ENCODE results near the gene LAMC1. TPM values are rescaled to one million over a fixed set of nuclear protein-coding genes. Genes with fewer than 3 reads are reported as not detected.

The LAMC1 gene
- total and polyA plus RNA-seq, 3 donors from 2014 or later, result 64.5 to 112 (median 106) TPM

DNA sequence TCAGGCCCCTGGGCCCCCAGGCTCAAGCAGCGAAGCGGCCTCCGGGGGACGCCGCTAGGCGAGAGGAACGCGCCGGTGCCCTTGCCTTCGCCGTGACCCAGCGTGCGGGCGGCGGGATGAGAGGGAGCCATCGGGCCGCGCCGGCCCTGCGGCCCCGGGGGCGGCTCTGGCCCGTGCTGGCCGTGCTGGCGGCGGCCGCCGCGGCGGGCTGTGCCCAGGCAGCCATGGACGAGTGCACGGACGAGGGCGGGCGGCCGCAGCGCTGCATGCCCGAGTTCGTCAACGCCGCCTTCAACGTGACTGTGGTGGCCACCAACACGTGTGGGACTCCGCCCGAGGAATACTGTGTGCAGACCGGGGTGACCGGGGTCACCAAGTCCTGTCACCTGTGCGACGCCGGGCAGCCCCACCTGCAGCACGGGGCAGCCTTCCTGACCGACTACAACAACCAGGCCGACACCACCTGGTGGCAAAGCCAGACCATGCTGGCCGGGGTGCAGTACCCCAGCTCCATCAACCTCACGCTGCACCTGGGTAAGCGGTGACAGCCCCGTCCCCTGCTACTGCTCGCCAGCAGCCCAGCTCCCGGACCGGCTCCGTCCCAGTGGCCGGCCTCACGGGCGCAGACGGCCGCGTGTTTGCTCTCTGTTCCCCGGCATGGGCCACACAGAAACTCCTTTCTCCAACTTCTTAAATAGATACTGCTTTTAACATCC is 539 bp downstream of the LAMC1 start:
- intact Hi-C loops (cut with DNase I; ENCODE audit: low total_unique reads), result no loop called here
- Histone ChIP-seq H3K36me3 (ENCODE audit: low read depth, missing control alignments) (no peaks in the 10 kb centered on the region), H3K4me1 (peaks cover 14% of the 10 kb centered on the region), H3K9me3 (no peaks in the 10 kb centered on the region), H3K4me3 (peak overlapping the region; percentile 87 to 93), H3K27ac (peak overlapping the region; percentile 98 to 99), H3K27me3 (no peaks in the 10 kb centered on the region)
- peak; percentile 28 to 58 (median 35) for TF ChIP-seq CTCF (IDR thresholded peaks at IDR 0.05)
- TF ChIP-seq POLR2A (IDR thresholded peaks at IDR 0.05), result no peak
- DNase-seq, result peak; percentile 84
- WGBS, 2 donors, result 0 to 1% methylated on average over 8 to 50 of the region's 68 CpGs

DNA sequence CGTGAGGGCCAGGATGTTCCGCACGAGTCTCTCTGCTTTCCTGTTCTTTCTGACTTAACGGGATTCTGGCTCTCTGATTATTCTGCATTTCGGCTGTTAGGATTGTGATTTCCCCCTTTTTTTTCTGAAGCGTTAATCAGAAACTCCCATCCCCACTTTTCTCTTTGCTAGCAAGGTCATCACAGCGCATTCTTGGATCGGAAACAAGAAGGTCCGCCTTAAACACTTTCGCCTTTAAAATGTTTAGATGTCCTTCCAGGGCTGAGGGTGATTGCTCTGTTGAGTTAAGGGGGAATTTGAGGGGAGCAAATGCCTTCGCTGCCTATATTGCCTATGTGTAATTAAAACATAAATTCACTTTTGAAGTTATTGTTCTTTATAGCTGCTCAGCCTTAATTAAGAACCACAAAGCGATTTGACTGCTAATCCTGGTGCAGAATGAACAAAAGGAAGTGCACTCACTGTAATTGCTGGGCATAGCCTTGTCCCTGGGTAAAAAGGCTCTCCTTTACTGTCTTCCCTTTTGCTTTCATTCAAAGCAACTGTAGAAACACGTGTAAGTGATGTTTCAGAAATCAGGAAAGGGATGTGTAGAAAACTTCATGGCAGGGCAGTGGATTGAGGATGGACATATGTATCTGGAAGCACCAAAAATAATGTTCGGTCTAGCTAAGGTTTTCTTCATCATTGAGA is 1.2 kb downstream of the LAMC1 start:
- TF ChIP-seq POLR2A (IDR thresholded peaks at IDR 0.05), result no peak
- no peak for TF ChIP-seq CTCF (IDR thresholded peaks at IDR 0.05)
- Histone ChIP-seq H3K27me3 (no peaks in the 10 kb centered on the region), H3K36me3 (ENCODE audit: low read depth, missing control alignments) (no peaks in the 10 kb centered on the region), H3K27ac (peak overlapping the region; percentile 98 to 99), H3K4me3 (peak overlapping the region; percentile 87 to 93), H3K4me1 (peaks cover 14% of the 10 kb centered on the region), H3K9me3 (no peaks in the 10 kb centered on the region)
- no peak for DNase-seq
- WGBS, 2 donors, result 1% methylated on average over 14 of the region's 14 CpGs
- intact Hi-C loops (cut with DNase I; ENCODE audit: low total_unique reads), result no loop called here

- DNase-seq, result no peak
- 10 to 14% methylated on average over 3 of the region's 3 CpGs for WGBS, 2 donors
- Histone ChIP-seq H3K36me3 (ENCODE audit: low read depth, missing control alignments) (no peaks in the 10 kb centered on the region), H3K27ac (peak overlapping the region in 1 of 2 donors; percentile 99), H3K27me3 (no peaks in the 10 kb centered on the region), H3K9me3 (no peaks in the 10 kb centered on the region), H3K4me1 (peaks cover 14% of the 10 kb centered on the region), H3K4me3 (peak overlapping the region; percentile 87 to 93)
- intact Hi-C loops (cut with DNase I; ENCODE audit: low total_unique reads), result no loop called here
- TF ChIP-seq POLR2A (IDR thresholded peaks at IDR 0.05) (no peak), CTCF (IDR thresholded peaks at IDR 0.05) (no peak)
Observed at GRCh38 chr1:183025010-183025337, 1.8 kb downstream of the LAMC1 start.

DNA sequence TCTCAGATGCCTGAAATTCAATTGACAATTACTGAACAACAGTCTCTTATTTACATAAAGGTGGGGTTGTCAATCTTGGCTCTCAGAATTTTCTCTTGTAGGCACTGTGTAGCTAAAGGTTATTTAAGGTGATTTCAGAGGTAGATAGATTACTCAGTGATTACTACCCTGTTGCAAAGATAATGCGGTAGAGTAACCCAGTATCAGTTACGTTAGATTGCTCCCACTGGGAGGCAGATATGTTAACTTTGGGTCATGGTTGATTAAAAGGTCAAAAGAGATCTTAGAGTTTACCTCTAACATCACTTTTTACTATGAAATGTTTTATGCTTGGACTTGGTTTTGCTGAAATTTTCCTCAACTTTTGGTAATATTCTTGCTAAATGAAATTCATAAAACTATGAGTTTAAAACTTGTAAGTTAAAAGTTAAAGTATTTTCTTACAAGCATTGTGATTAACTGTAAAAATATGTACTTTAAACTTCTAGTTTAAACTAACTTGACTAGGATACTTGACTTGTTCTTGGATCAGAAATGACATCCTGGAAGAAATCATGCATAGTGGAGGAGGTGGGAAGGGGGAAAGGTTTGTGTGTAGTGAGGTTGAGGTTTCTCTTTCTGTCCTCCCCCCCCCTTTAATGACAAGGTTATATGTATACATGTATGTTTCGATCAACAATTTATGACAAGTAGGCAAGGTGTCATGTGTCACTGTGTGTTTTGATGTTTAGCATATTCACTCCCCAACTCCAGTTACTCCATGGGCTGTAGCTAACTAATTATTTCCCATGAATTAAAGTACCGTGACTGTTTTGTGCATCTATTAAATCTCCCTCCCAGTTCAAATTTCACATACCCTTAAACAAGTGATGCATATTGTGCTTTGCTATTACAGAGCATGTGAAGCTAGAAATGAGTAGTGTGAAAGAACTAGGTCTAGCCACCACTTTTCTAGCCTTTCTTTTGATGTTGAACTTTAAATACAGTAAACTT is 2.9 kb downstream of the LAMC1 start:
- H3K36me3 ChIP-seq (ENCODE audit: low read depth, missing control alignments), result no peaks in the 10 kb centered on the region
- 49 to 51% methylated on average over 4 of the region's 4 CpGs for WGBS, 2 donors
- DNase-seq, result no peak
- intact Hi-C loops (cut with DNase I; ENCODE audit: low total_unique reads), result no loop called here
- no peak overlapping the region for H3K4me3 ChIP-seq
- peak overlapping the region in 1 of 2 donors; percentile 5 for H3K27ac ChIP-seq
- peaks cover 14% of the 10 kb centered on the region for H3K4me1 ChIP-seq
- no peaks in the 10 kb centered on the region for H3K9me3 ChIP-seq
- TF ChIP-seq POLR2A (IDR thresholded peaks at IDR 0.05), result no peak
- no peak for TF ChIP-seq CTCF (IDR thresholded peaks at IDR 0.05)
- no peaks in the 10 kb centered on the region for H3K27me3 ChIP-seq
